Trophoblast cell (in vitro differentiated cells and primary cell): ENCODE data around the gene CST6.

Experiments used
- DNase-seq, 2 donors: peaks; one replicate each; pipeline ENCODE4 v3.0.0-alpha.2; 2016
- H2AFZ ChIP-seq: 2 replicates; pipeline ENCODE4 v1.6.1; 2013; ENCODE audit warnings: low read length, moderate library complexity, mild to moderate bottlenecking; ENCODE audit not compliant: insufficient read depth, poor library complexity
- H2AK5ac ChIP-seq: 2 replicates; pipeline ENCODE4 v1.6.1; 2013; ENCODE audit warnings: mild to moderate bottlenecking, low read length
- H2BK120ac ChIP-seq: 2 replicates; pipeline ENCODE4 v1.6.1; 2013; ENCODE audit warnings: low read length, mild to moderate bottlenecking, moderate library complexity; ENCODE audit not compliant: insufficient read depth, poor library complexity
- H2BK12ac ChIP-seq: 2 replicates; pipeline ENCODE4 v1.6.1; 2013; ENCODE audit warnings: mild to moderate bottlenecking, low read length, moderate library complexity
- H2BK5ac ChIP-seq: 2 replicates; pipeline ENCODE4 v1.6.1; 2013; ENCODE audit warnings: low read length, low read depth, moderate library complexity, mild to moderate bottlenecking; ENCODE audit not compliant: poor library complexity
- H3K14ac ChIP-seq: 2 replicates; pipeline ENCODE4 v1.6.1; 2013; ENCODE audit warnings: mild to moderate bottlenecking, low read length
- H3K18ac ChIP-seq: 2 replicates; pipeline ENCODE4 v1.6.1; 2013; ENCODE audit warnings: mild to moderate bottlenecking, low read length
- H3K23ac ChIP-seq: 2 replicates; pipeline ENCODE4 v1.6.1; 2013; ENCODE audit warnings: low read length
- H3K27ac ChIP-seq: 2 replicates; pipeline ENCODE4 v1.5.1; 2013; ENCODE audit warnings: low read depth, mild to moderate bottlenecking, inconsistent platforms, low read length, moderate library complexity
- H3K27me3 ChIP-seq: 2 replicates; pipeline ENCODE4 v1.6.1; 2013; ENCODE audit warnings: inconsistent platforms, mild to moderate bottlenecking, low read length, moderate library complexity; ENCODE audit not compliant: insufficient read depth
- H3K36me3 ChIP-seq, 2 experiments: 1 replicate in 1 of 2; 2 replicates in 1 of 2; pipeline ENCODE4 v1.6.1; 2013; ENCODE audit warnings: low read length in 2 of 2, mild to moderate bottlenecking in 2 of 2, moderate library complexity in 1 of 2; ENCODE audit not compliant: insufficient read depth in 2 of 2, control insufficient read depth in 1 of 2
- H3K4ac ChIP-seq: 2 replicates; pipeline ENCODE4 v1.6.1; 2013; ENCODE audit warnings: low read depth, mild to moderate bottlenecking, low read length, moderate library complexity
- H3K4me1 ChIP-seq, 2 experiments: 1 replicate in 1 of 2; 2 replicates in 1 of 2; pipeline ENCODE4 v1.6.1; 2013; ENCODE audit warnings: low read length in 2 of 2, mild to moderate bottlenecking in 2 of 2, moderate library complexity in 1 of 2; ENCODE audit not compliant: insufficient read depth in 2 of 2, control insufficient read depth in 1 of 2
- H3K4me2 ChIP-seq: 2 replicates; pipeline ENCODE4 v1.6.1; 2013; ENCODE audit warnings: inconsistent platforms, mild to moderate bottlenecking, low read length, moderate library complexity
- H3K4me3 ChIP-seq: 2 replicates; pipeline ENCODE4 v1.5.1; 2013; ENCODE audit warnings: mild to moderate bottlenecking, low read depth, low read length, inconsistent platforms
- H3K79me1 ChIP-seq: one replicate; pipeline ENCODE4 v1.6.1; 2013; ENCODE audit warnings: low read length
- H3K79me2 ChIP-seq: 2 replicates; pipeline ENCODE4 v1.6.1; 2013; ENCODE audit warnings: low read length, mild to moderate bottlenecking; ENCODE audit not compliant: control insufficient read depth, insufficient read depth, poor library complexity
- H3K9ac ChIP-seq: 2 replicates; pipeline ENCODE4 v1.6.1; 2013; ENCODE audit warnings: mild to moderate bottlenecking, low read length
- H3K9me3 ChIP-seq: 2 replicates; pipeline ENCODE4 v1.6.1; 2013; ENCODE audit warnings: low read depth, mild to moderate bottlenecking, control low read depth, inconsistent platforms, low read length; ENCODE audit not compliant: insufficient read depth
- H4K12ac ChIP-seq: 2 replicates; pipeline ENCODE4 v1.6.1; 2013; ENCODE audit warnings: low read depth, mild to moderate bottlenecking, low read length, moderate library complexity
- H4K8ac ChIP-seq: 2 replicates; pipeline ENCODE4 v1.6.1; 2013; ENCODE audit warnings: low read depth, mild to moderate bottlenecking, low read length, moderate library complexity
- H4K91ac ChIP-seq: one replicate; pipeline ENCODE4 v1.6.1; 2013; ENCODE audit warnings: low read depth, mild to moderate bottlenecking, low read length, moderate library complexity
- WGBS: extraction: QIAGEN DNeasy Blood & Tissue Kit; methylation state at CpG from one replicate; pipeline ENCODE4 v1.1.7; 2013; ENCODE audit warnings: missing lambda C conversion rate; ENCODE audit not compliant: insufficient read length, insufficient coverage; ENCODE audit errors: extremely low coverage; 5-methylcytosine and 5-hydroxymethylcytosine counted together

CST6 gene

GRCh38 chr11:66048547-66049323, 36.9 kb downstream of the CST6 start, which contains the start of gene GAL3ST3:
TSS of gene GAL3ST3 (minus strand) at chr11:66049161. CDS start at chr11:66045415, 3,746 bp downstream.
- H3K79me1 ChIP-seq = peaks cover 9% of the 10 kb centered on the region
- no peak within 1 kb of the TSS for H2BK5ac ChIP-seq
- no peak within 1 kb of the TSS for H3K18ac ChIP-seq
- H3K9me3 ChIP-seq = no peaks in the 10 kb centered on the region
- H4K8ac ChIP-seq = no peak within 1 kb of the TSS
- H2AK5ac ChIP-seq = no peak within 1 kb of the TSS
- WGBS = no CpG with 5 or more reads among the region's 39 CpGs
- no peak within 1 kb of the TSS for H2AFZ ChIP-seq
- no peak within 1 kb of the TSS for H3K9ac ChIP-seq
- H3K23ac ChIP-seq = no peak within 1 kb of the TSS
- DNase-seq = no peak
- H3K4ac ChIP-seq = no peak within 1 kb of the TSS
- peaks cover 8 to 14% of the 10 kb centered on the region in 2 experiments for H3K4me1 ChIP-seq
- peak within 1 kb of the TSS; percentile 50 for H3K4me2 ChIP-seq
- H3K14ac ChIP-seq = no peak within 1 kb of the TSS
- no peak within 1 kb of the TSS for H3K27ac ChIP-seq
- H2BK12ac ChIP-seq = no peak within 1 kb of the TSS
- no peak within 1 kb of the TSS for H3K4me3 ChIP-seq
- peaks cover 0 to 3% of the 10 kb centered on the region in 2 experiments for H3K36me3 ChIP-seq
- no peak within 1 kb of the TSS for H4K91ac ChIP-seq
- peaks cover 13% of the 10 kb centered on the region for H3K79me2 ChIP-seq
- no peak within 1 kb of the TSS for H2BK120ac ChIP-seq
- no peaks in the 10 kb centered on the region for H3K27me3 ChIP-seq
- H4K12ac ChIP-seq = no peak within 1 kb of the TSS

- WGBS = no CpG with 5 or more reads among the region's 5 CpGs
- no peak overlapping the region for H3K23ac ChIP-seq
- no peak overlapping the region for H2BK12ac ChIP-seq
- H3K27ac ChIP-seq = no peak overlapping the region
- no peaks in the 10 kb centered on the region for H3K9me3 ChIP-seq
- DNase-seq = no peak
- H4K8ac ChIP-seq = peak overlapping the region; percentile 25
- no peak overlapping the region for H2AFZ ChIP-seq
- peak overlapping the region; percentile 24 for H3K14ac ChIP-seq
- no peak overlapping the region for H2BK120ac ChIP-seq
- no peak overlapping the region for H3K4me3 ChIP-seq
- no peak overlapping the region for H3K18ac ChIP-seq
- H4K91ac ChIP-seq = peak overlapping the region; percentile 71
- H3K4me1 ChIP-seq = peaks cover 8 to 14% of the 10 kb centered on the region in 2 experiments
- H3K4me2 ChIP-seq = peak overlapping the region; percentile 68
- H4K12ac ChIP-seq = no peak overlapping the region
- H3K27me3 ChIP-seq = no peaks in the 10 kb centered on the region
- H2BK5ac ChIP-seq = no peak overlapping the region
- H3K36me3 ChIP-seq = peaks cover 10 to 11% of the 10 kb centered on the region in 2 experiments
- no peak overlapping the region for H3K4ac ChIP-seq
- no peak overlapping the region for H3K9ac ChIP-seq
- no peak overlapping the region for H2AK5ac ChIP-seq
- H3K79me2 ChIP-seq = peaks cover 13% of the 10 kb centered on the region
- peaks cover 9% of the 10 kb centered on the region for H3K79me1 ChIP-seq
Observed at GRCh38 chr11:66050581-66051231, 38.9 kb downstream of the CST6 start.

GRCh38 chr11:66051371-66051765, 39.6 kb downstream of the CST6 start:
- no peaks in the 10 kb centered on the region for H3K9me3 ChIP-seq
- no peaks in the 10 kb centered on the region for H3K27me3 ChIP-seq
- peaks cover 8 to 13% of the 10 kb centered on the region in 2 experiments for H3K4me1 ChIP-seq
- peaks cover 9% of the 10 kb centered on the region for H3K79me1 ChIP-seq
- peaks cover 13% of the 10 kb centered on the region for H3K79me2 ChIP-seq
- H2BK5ac ChIP-seq = peak overlapping the region; percentile 58
- H3K9ac ChIP-seq = peak overlapping the region; percentile 74
- no CpG with 5 or more reads among the region's 12 CpGs for WGBS
- H2BK120ac ChIP-seq = peak overlapping the region; percentile 45
- H3K27ac ChIP-seq = peak overlapping the region; percentile 93
- H3K14ac ChIP-seq = peak overlapping the region; percentile 48
- H4K12ac ChIP-seq = peak overlapping the region; percentile 54
- H2AFZ ChIP-seq = peak overlapping the region; percentile 28
- no peak overlapping the region for H2BK12ac ChIP-seq
- H3K18ac ChIP-seq = peak overlapping the region; percentile 23
- peak in 1 of 2 donors; percentile 17 for DNase-seq
- no peak overlapping the region for H3K23ac ChIP-seq
- peak overlapping the region; percentile 68 for H3K4me2 ChIP-seq
- H4K91ac ChIP-seq = peak overlapping the region; percentile 71
- H3K4me3 ChIP-seq = peak overlapping the region; percentile 59
- H2AK5ac ChIP-seq = no peak overlapping the region
- peak overlapping the region; percentile 35 for H3K4ac ChIP-seq
- H4K8ac ChIP-seq = peak overlapping the region; percentile 67
- H3K36me3 ChIP-seq = peaks cover 11 to 13% of the 10 kb centered on the region in 2 experiments

- Histone ChIP-seq H3K79me2 (peaks cover 13% of the 10 kb centered on the region), H3K9me3 (no peaks in the 10 kb centered on the region), H2AK5ac (peak within 1 kb of the TSS; percentile 28), H3K9ac (peak within 1 kb of the TSS; percentile 98), H4K91ac (peak within 1 kb of the TSS; percentile 71), H3K4me3 (peak within 1 kb of the TSS; percentile 96), H2BK5ac (peak within 1 kb of the TSS; percentile 58), H3K27me3 (no peaks in the 10 kb centered on the region), H2AFZ (peak within 1 kb of the TSS; percentile 46), H2BK12ac (peak within 1 kb of the TSS; percentile 14), H2BK120ac (peak within 1 kb of the TSS; percentile 45), H4K12ac (peak within 1 kb of the TSS; percentile 56), H3K18ac (peak within 1 kb of the TSS; percentile 41), H3K4ac (peak within 1 kb of the TSS; percentile 97), H3K27ac (peak within 1 kb of the TSS; percentile 93), H3K4me1 (peaks cover 8 to 10% of the 10 kb centered on the region in 2 experiments), H3K14ac (peak within 1 kb of the TSS; percentile 66), H3K4me2 (peak within 1 kb of the TSS; percentile 77), H3K23ac (no peak within 1 kb of the TSS), H4K8ac (peak within 1 kb of the TSS; percentile 92), H3K79me1 (peaks cover 9% of the 10 kb centered on the region), H3K36me3 (peaks cover 17 to 18% of the 10 kb centered on the region in 2 experiments)
- peak; percentile 99 for DNase-seq
- WGBS = no CpG with 5 or more reads among the region's 84 CpGs
Observed at GRCh38 chr11:66051766-66052663, 40.2 kb downstream of the CST6 start, which contains the start of gene SF3B2. TSS of gene SF3B2 (plus strand) at chr11:66052364. CDS start at chr11:66052385, 21 bp downstream.
